ENCODE results near the gene VPS36.
A peak's percentile ranks its signal among the peaks of the same experiment; 100 is the strongest.
"Not testable (repeated sequence)": the region's sequence is repeated elsewhere in the genome, so short reads cannot be mapped to it uniquely, and the experiment has no call there.

Gene VPS36

GRCh38 chr13:52374389-52374788 lies 76.0 kb downstream of the VPS36 start:
- DNase-seq = no peak

GRCh38 chr13:52373277-52373676 lies 77.2 kb downstream of the VPS36 start:
- DNase-seq = not testable (repeated sequence)

- no peak for DNase-seq
Measured at GRCh38 chr13:52371736-52372247, 78.6 kb downstream of the VPS36 start.

DNA sequence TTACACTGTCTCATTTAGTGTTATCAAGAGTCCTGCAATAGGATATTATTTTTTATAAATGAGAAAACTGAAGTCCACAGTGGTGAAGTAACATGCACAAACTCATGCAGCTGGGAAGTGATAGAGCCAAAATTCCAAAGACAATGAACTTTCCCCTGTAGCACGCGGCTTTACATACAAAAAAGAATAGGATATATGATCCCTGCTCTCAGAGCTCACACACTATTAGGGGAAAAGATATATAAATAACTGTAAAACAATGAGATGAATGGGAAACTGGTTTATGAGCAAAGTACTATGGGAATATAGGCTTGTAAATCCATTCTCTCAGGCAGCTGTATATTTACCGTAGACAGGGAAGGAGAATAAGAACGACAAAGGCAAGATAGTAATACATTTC lies 84.1 kb downstream of the VPS36 start:
- DNase-seq = peak in 1 of 2 experiments; percentile 24
